GDM1 (cell line): ENCODE data around the gene MPP2.
"Not testable (repeated sequence)": the region's sequence is repeated elsewhere in the genome, so short reads cannot be mapped to it uniquely, and the experiment has no call there.

Source experiments
- DNase-seq: peaks from one replicate; lab custom pipeline; 2025; lab: John Stamatoyannopoulos, UW

MPP2 gene

GRCh38 chr17:43931062-43931571 lies 23.8 kb upstream of the MPP2 start:
- DNase-seq, result no peak

GRCh38 chr17:43928609-43929008 lies 21.3 kb upstream of the MPP2 start:
- DNase-seq, result no peak

GRCh38 chr17:43927929-43928328 lies 20.6 kb upstream of the MPP2 start:
- DNase-seq, result not testable (repeated sequence)

GRCh38 chr17:43927060-43927864 lies 19.9 kb upstream of the MPP2 start:
- DNase-seq, result no peak

- DNase-seq, result no peak
Measured at GRCh38 chr17:43924558-43924957, 17.2 kb upstream of the MPP2 start.

- no peak for DNase-seq
Measured at GRCh38 chr17:43920500-43921095, 13.3 kb upstream of the MPP2 start.

- DNase-seq, result no peak
Measured at GRCh38 chr17:43918026-43918389, 10.7 kb upstream of the MPP2 start.

- DNase-seq, result no peak
Measured at GRCh38 chr17:43917348-43918025, 10.2 kb upstream of the MPP2 start.

- DNase-seq, result no peak
Measured at GRCh38 chr17:43917016-43917347, 9.6 kb upstream of the MPP2 start.

- no peak for DNase-seq
Measured at GRCh38 chr17:43916385-43916784, 9.0 kb upstream of the MPP2 start.

- DNase-seq, result no peak
Measured at GRCh38 chr17:43915559-43915958, 8.2 kb upstream of the MPP2 start.

GRCh38 chr17:43914451-43914850 lies 7.1 kb upstream of the MPP2 start:
- DNase-seq, result no peak

GRCh38 chr17:43913584-43913983 lies 6.2 kb upstream of the MPP2 start:
- no peak for DNase-seq

GRCh38 chr17:43912635-43913304 lies 5.4 kb upstream of the MPP2 start:
- no peak for DNase-seq

GRCh38 chr17:43911904-43912303 lies 4.6 kb upstream of the MPP2 start:
- no peak for DNase-seq

- DNase-seq, result no peak
Measured at GRCh38 chr17:43909537-43910231, 2.3 kb upstream of the MPP2 start.

GRCh38 chr17:43907998-43908721 lies 824 bp upstream of the MPP2 start:
- DNase-seq, result peak; percentile 8

GRCh38 chr17:43906951-43907424 lies 348 bp downstream of the MPP2 start:
- DNase-seq, result no peak

GRCh38 chr17:43905985-43906852 lies 1.1 kb downstream of the MPP2 start:
- DNase-seq, result no peak

GRCh38 chr17:43905400-43905984 lies 1.8 kb downstream of the MPP2 start:
- no peak for DNase-seq
